CD4-positive, alpha-beta T cell treated with Interferon gamma for 1 hour (primary cell): Measurements from ENCODE around the gene EYA2.
A peak's percentile ranks its signal among the peaks of the same experiment; 100 is the strongest.

Experiments used
- DNase-seq: peaks from one replicate; pipeline ENCODE4 v3.0.0-alpha.2; 2020

EYA2 gene

GRCh38 chr20:47213966-47214365, 319.3 kb downstream of the EYA2 start:
- no peak for DNase-seq

GRCh38 chr20:47215653-47216397, 321.2 kb downstream of the EYA2 start:
- DNase-seq, result no peak

GRCh38 chr20:47216819-47217410, 322.3 kb downstream of the EYA2 start:
- DNase-seq, result no peak

GRCh38 chr20:47217482-47218446, 323.1 kb downstream of the EYA2 start:
- no peak for DNase-seq

GRCh38 chr20:47220161-47220582, 325.5 kb downstream of the EYA2 start:
- DNase-seq, result peak; percentile 14

- no peak for DNase-seq
These were observed 326.5 kb downstream of the EYA2 start for GRCh38 chr20:47221036-47221625.

- no peak for DNase-seq
These were observed 328.0 kb downstream of the EYA2 start for GRCh38 chr20:47222468-47223119.

GRCh38 chr20:47223896-47224295, 329.3 kb downstream of the EYA2 start:
- DNase-seq, result no peak

GRCh38 chr20:47224300-47224791, 329.7 kb downstream of the EYA2 start:
- DNase-seq, result no peak

- no peak for DNase-seq
These were observed 330.2 kb downstream of the EYA2 start for GRCh38 chr20:47224857-47225256.

- DNase-seq, result no peak
These were observed 330.8 kb downstream of the EYA2 start for GRCh38 chr20:47225458-47225857.

GRCh38 chr20:47227119-47227518, 332.5 kb downstream of the EYA2 start:
- no peak for DNase-seq

GRCh38 chr20:47227576-47227975, 332.9 kb downstream of the EYA2 start:
- DNase-seq, result no peak

GRCh38 chr20:47228654-47229053, 334.0 kb downstream of the EYA2 start:
- no peak for DNase-seq

- DNase-seq, result no peak
These were observed 336.2 kb downstream of the EYA2 start for GRCh38 chr20:47230811-47231256.

GRCh38 chr20:47231382-47232039, 336.9 kb downstream of the EYA2 start:
- DNase-seq, result no peak

GRCh38 chr20:47232518-47232917, 337.9 kb downstream of the EYA2 start:
- no peak for DNase-seq

GRCh38 chr20:47233333-47234188, 338.9 kb downstream of the EYA2 start:
- no peak for DNase-seq

GRCh38 chr20:47235111-47235510, 340.5 kb downstream of the EYA2 start:
- no peak for DNase-seq

GRCh38 chr20:47235853-47236638, 341.4 kb downstream of the EYA2 start:
- DNase-seq, result no peak
